H9 (cell line): Measurements from ENCODE around the gene TBC1D4. TPM values are rescaled to one million over a fixed set of nuclear protein-coding genes. Genes with fewer than 3 reads are reported as not detected.

ENCODE experiments used
- DNase-seq: peaks from one replicate; pipeline ENCODE4 v3.0.0-alpha.2; 2017
- H2AFZ ChIP-seq: one replicate; pipeline ENCODE4 v1.6.1; 2013; ENCODE audit warnings: mild to moderate bottlenecking, low read length, control low read depth, moderate library complexity
- H2AK5ac ChIP-seq: 2 replicates; pipeline ENCODE4 v1.6.1; 2013; ENCODE audit warnings: low read length, control low read depth, mixed read lengths; ENCODE audit not compliant: insufficient read length
- H2BK120ac ChIP-seq: one replicate; pipeline ENCODE4 v1.6.1; 2013; ENCODE audit warnings: low read depth, mild to moderate bottlenecking, low read length, control low read depth, inconsistent platforms; ENCODE audit not compliant: poor library complexity, severe bottlenecking
- H2BK12ac ChIP-seq: 2 replicates; pipeline ENCODE4 v1.6.1; 2013; ENCODE audit warnings: low read length, control low read depth, mixed read lengths, low read depth; ENCODE audit not compliant: insufficient read length
- H2BK15ac ChIP-seq: 2 replicates; pipeline ENCODE4 v1.6.1; 2013; ENCODE audit warnings: low read depth, low read length, control low read depth
- H2BK20ac ChIP-seq: one replicate; pipeline ENCODE4 v1.6.1; 2013; ENCODE audit warnings: low read depth, mild to moderate bottlenecking, low read length, control low read depth, inconsistent platforms; ENCODE audit not compliant: poor library complexity, severe bottlenecking
- H2BK5ac ChIP-seq: 2 replicates; pipeline ENCODE4 v1.6.1; 2013; ENCODE audit warnings: low read length, control low read depth, mixed read lengths; ENCODE audit not compliant: insufficient read length
- H3K14ac ChIP-seq: 2 replicates; pipeline ENCODE4 v1.6.1; 2013; ENCODE audit warnings: low read length, control low read depth; ENCODE audit not compliant: insufficient read depth
- H3K18ac ChIP-seq: 2 replicates; pipeline ENCODE4 v1.6.1; 2013; ENCODE audit warnings: low read depth, mild to moderate bottlenecking, mixed read lengths, low read length, control low read depth; ENCODE audit not compliant: insufficient read length
- H3K23ac ChIP-seq: 2 replicates; pipeline ENCODE4 v1.6.1; 2013; ENCODE audit warnings: low read length, control low read depth, mixed read lengths, low read depth; ENCODE audit not compliant: insufficient read length
- H3K23me2 ChIP-seq: 2 replicates; pipeline ENCODE4 v1.6.1; 2013; ENCODE audit warnings: low read depth, mild to moderate bottlenecking, mixed read lengths, low read length, control low read depth; ENCODE audit not compliant: insufficient read length, poor library complexity, severe bottlenecking
- H3K27ac ChIP-seq: 2 replicates; pipeline ENCODE4 v1.5.1; 2013; ENCODE audit warnings: low read length, control low read depth, mixed read lengths, low read depth; ENCODE audit not compliant: insufficient read length
- H3K27me3 ChIP-seq: 2 replicates; pipeline ENCODE4 v1.6.1; 2013; ENCODE audit warnings: low read length, control low read depth, inconsistent platforms; ENCODE audit not compliant: insufficient read depth
- H3K4ac ChIP-seq: 2 replicates; pipeline ENCODE4 v1.6.1; 2013; ENCODE audit warnings: low read depth, mild to moderate bottlenecking, control low read depth, inconsistent platforms, low read length, moderate library complexity
- H3K4me1 ChIP-seq: 2 replicates; pipeline ENCODE4 v1.6.1; 2013; ENCODE audit warnings: low read length, control low read depth, inconsistent platforms; ENCODE audit not compliant: insufficient read depth
- H3K4me2 ChIP-seq: 2 replicates; pipeline ENCODE4 v1.6.1; 2013; ENCODE audit warnings: low read length, control low read depth, mixed read lengths; ENCODE audit not compliant: insufficient read length, insufficient read depth
- H3K56ac ChIP-seq: 2 replicates; pipeline ENCODE4 v1.6.1; 2013; ENCODE audit warnings: low read depth, mild to moderate bottlenecking, mixed read lengths, low read length, control low read depth; ENCODE audit not compliant: insufficient read length
- H3K79me1 ChIP-seq: 2 replicates; pipeline ENCODE4 v1.6.1; 2013; ENCODE audit warnings: low read depth, mild to moderate bottlenecking, moderate library complexity, low read length, control low read depth, inconsistent platforms; ENCODE audit not compliant: insufficient read depth, poor library complexity, severe bottlenecking
- H3K79me2 ChIP-seq: 2 replicates; pipeline ENCODE4 v1.6.1; 2013; ENCODE audit warnings: low read length, control low read depth, inconsistent platforms; ENCODE audit not compliant: insufficient read depth
- H3K9ac ChIP-seq: 2 replicates; pipeline ENCODE4 v1.6.1; 2013; ENCODE audit warnings: low read length, control low read depth, mixed read lengths; ENCODE audit not compliant: insufficient read length; ENCODE audit errors: extremely low read depth
- H3K9me3 ChIP-seq: one replicate; pipeline ENCODE4 v1.6.1; 2013; ENCODE audit warnings: low read depth, low read length, inconsistent platforms; ENCODE audit not compliant: control insufficient read depth
- H3T11ph ChIP-seq: one replicate; pipeline ENCODE4 v1.6.1; 2013; ENCODE audit warnings: mild to moderate bottlenecking, low read length, control low read depth, inconsistent platforms
- H4K20me1 ChIP-seq: one replicate; pipeline ENCODE4 v1.6.1; 2013; ENCODE audit not compliant: control insufficient read depth, insufficient read length, insufficient read depth
- H4K5ac ChIP-seq: 2 replicates; pipeline ENCODE4 v1.6.1; 2013; ENCODE audit warnings: low read depth, mild to moderate bottlenecking, mixed read lengths, low read length, control low read depth; ENCODE audit not compliant: insufficient read length
- H4K8ac ChIP-seq: replicated peaks from 2 replicates; pipeline ENCODE4 v1.6.1; 2013; ENCODE audit warnings: low read length, control low read depth, mixed read lengths, low read depth; ENCODE audit not compliant: insufficient read length
- H4K91ac ChIP-seq: 2 replicates; pipeline ENCODE4 v1.6.1; 2013; ENCODE audit warnings: low read depth, mild to moderate bottlenecking, moderate library complexity, mixed read lengths, low read length, control low read depth; ENCODE audit not compliant: insufficient read length
- H3K27ac Mint-ChIP-seq, 3 experiments: 2 replicates in 2 of 3; 3 replicates in 1 of 3; pipeline ENCODE4 v1.8.0; 2020 to 2021; ENCODE audit warnings: mixed read lengths in 3 of 3, mild to moderate bottlenecking in 1 of 3, moderate library complexity in 1 of 3
- H3K27me3 Mint-ChIP-seq: 2 replicates; pipeline ENCODE4 v1.8.0; 2021; ENCODE audit warnings: low read depth, mild to moderate bottlenecking, moderate library complexity, mixed read lengths
- H3K36me3 Mint-ChIP-seq, 3 experiments: 2 replicates in 2 of 3; 3 replicates in 1 of 3; pipeline ENCODE4 v1.8.0; 2020 to 2021; ENCODE audit warnings: low read depth in 3 of 3, mixed read lengths in 3 of 3; ENCODE audit not compliant: insufficient read depth in 1 of 3
- H3K4me1 Mint-ChIP-seq, 2 experiments: 2 replicates each; pipeline ENCODE4 v1.8.0; 2020; ENCODE audit warnings: mixed read lengths in 2 of 2
- H3K4me3 Mint-ChIP-seq, 2 experiments: 2 replicates in 1 of 2; 3 replicates in 1 of 2; pipeline ENCODE4 v1.8.0; 2020 to 2021; ENCODE audit warnings: mild to moderate bottlenecking in 2 of 2, mixed read lengths in 2 of 2, moderate library complexity in 1 of 2
- H3K9me3 Mint-ChIP-seq, 2 experiments: 2 replicates in 1 of 2; 3 replicates in 1 of 2; pipeline ENCODE4 v1.8.0; 2020; ENCODE audit warnings: mild to moderate bottlenecking in 2 of 2, mixed read lengths in 2 of 2, moderate library complexity in 1 of 2
- CTCF ChIP-seq: fragments of 200-600 bp; sonication (generic); conservative IDR thresholded peaks from 3 replicates; pipeline ENCODE4 v1.8.0; 2021; ENCODE audit warnings: antibody characterized with exemption, mild to moderate bottlenecking
- WGBS: extraction: QIAGEN DNeasy Blood & Tissue Kit; methylation state at CpG from one replicate; pipeline ENCODE4 v1.1.7; 2013; ENCODE audit warnings: missing lambda C conversion rate, low lambda C conversion rate, mixed read lengths; ENCODE audit not compliant: insufficient read length; ENCODE audit errors: extremely low coverage; 5-methylcytosine and 5-hydroxymethylcytosine counted together
- total RNA-seq: library from RNA; stranded (reverse); gene quantifications from 2 replicates; pipeline ENCODE4 v1.2.1, GENCODE V29; 2021

TBC1D4 gene
- total RNA-seq, 1 experiment from 2014 or later, result 10.5 TPM

DNA sequence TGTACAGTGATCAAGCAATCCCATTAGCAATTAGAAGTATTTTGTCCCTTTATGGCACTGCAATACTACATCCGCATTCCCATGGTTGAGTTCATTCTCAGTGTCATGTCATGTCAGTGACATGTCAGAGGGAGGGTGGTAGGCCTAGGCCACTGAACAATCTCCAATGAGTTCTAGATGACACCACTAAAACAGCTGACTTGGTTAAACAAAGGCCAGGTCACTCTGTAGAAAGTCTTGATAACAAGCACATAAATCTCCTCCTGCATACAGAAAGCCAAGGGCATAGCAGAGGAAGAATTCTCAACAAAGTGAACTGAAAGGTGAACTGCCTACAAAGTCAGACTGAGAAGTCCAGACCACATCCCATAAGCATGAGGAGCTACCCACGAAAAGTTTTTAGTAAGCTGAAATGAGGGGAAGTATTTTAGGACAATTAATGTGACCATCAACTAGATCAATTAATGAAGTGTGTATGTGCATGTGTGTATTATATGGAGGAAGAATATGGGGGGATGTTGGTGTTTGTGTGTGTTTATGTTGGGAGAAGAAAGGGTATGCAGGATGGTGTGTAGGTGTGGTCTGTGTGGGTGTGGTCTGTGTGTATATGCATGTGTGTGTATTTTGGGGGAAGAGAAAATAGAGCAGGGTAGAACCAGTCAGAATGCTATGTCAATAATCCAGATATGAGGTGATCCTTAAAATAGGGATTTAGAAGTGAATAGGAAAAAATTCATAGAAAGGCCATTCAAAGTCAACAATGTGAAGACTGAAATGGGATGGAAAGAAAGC, 67.7 kb downstream of the TBC1D4 start:
- H3K9me3 ChIP-seq, result no peaks in the 10 kb centered on the region
- no peak overlapping the region for H3K9ac ChIP-seq
- no peak overlapping the region for H4K5ac ChIP-seq
- H2AFZ ChIP-seq, result no peak overlapping the region
- H3K4me1 ChIP-seq, result no peaks in the 10 kb centered on the region
- no peak overlapping the region for H2BK5ac ChIP-seq
- TF ChIP-seq CTCF, result no peak
- no peak overlapping the region for H3K23ac ChIP-seq
- no peak overlapping the region for H3K56ac ChIP-seq
- no peak overlapping the region for H3K18ac ChIP-seq
- H2AK5ac ChIP-seq, result no peak overlapping the region
- DNase-seq, result no peak
- H3T11ph ChIP-seq, result no peak overlapping the region
- H3K14ac ChIP-seq, result no peak overlapping the region
- H3K4me3 Mint-ChIP-seq, result no peak overlapping the region
- H3K4me1 Mint-ChIP-seq, result peaks cover 0 to 6% of the 10 kb centered on the region in 2 experiments; a peak in 2 of 4 replicates
- peak overlapping the region; percentile 80 for H4K8ac ChIP-seq
- H4K91ac ChIP-seq, result no peak overlapping the region
- no peak overlapping the region; a peak in 1 of 7 replicates for H3K27ac Mint-ChIP-seq
- no peak overlapping the region for H2BK120ac ChIP-seq
- no peaks in the 10 kb centered on the region for H3K9me3 Mint-ChIP-seq
- no peaks in the 10 kb centered on the region for H3K79me2 ChIP-seq
- no peak overlapping the region for H3K4me2 ChIP-seq
- no peak overlapping the region for H3K4ac ChIP-seq
- H2BK15ac ChIP-seq, result no peak overlapping the region
- H2BK12ac ChIP-seq, result no peak overlapping the region
- no CpG with 5 or more reads among the region's 2 CpGs for WGBS
- H3K79me1 ChIP-seq, result peaks cover 6% of the 10 kb centered on the region
- no peaks in the 10 kb centered on the region; a peak in 1 of 7 replicates for H3K36me3 Mint-ChIP-seq
- no peaks in the 10 kb centered on the region for H3K23me2 ChIP-seq
- H3K27me3 ChIP-seq, result no peaks in the 10 kb centered on the region
- H2BK20ac ChIP-seq, result no peak overlapping the region
- H3K27me3 Mint-ChIP-seq, result no peaks in the 10 kb centered on the region
- H3K27ac ChIP-seq, result no peak overlapping the region
- H4K20me1 ChIP-seq, result no peaks in the 10 kb centered on the region
